Pulmonary artery endothelial cell (primary cell): ENCODE results near the gene SLFN12L. TPM values are rescaled to one million over a fixed set of nuclear protein-coding genes. Genes with fewer than 3 reads are reported as not detected.

ENCODE experiments used
- DNase-seq: peaks from one replicate; pipeline ENCODE4 v3.0.0-alpha.2; 2011; ENCODE audit warnings: low read depth, low spot score
- total RNA-seq: library from RNA; depleted of rRNA; stranded (reverse); fragments of >200 nt; gene quantifications from 2 replicates; pipeline ENCODE4 v1.2.3, GENCODE V29; 2014

Gene SLFN12L
- total RNA-seq, 1 donor from 2014 or later: 0.07 TPM

DNA sequence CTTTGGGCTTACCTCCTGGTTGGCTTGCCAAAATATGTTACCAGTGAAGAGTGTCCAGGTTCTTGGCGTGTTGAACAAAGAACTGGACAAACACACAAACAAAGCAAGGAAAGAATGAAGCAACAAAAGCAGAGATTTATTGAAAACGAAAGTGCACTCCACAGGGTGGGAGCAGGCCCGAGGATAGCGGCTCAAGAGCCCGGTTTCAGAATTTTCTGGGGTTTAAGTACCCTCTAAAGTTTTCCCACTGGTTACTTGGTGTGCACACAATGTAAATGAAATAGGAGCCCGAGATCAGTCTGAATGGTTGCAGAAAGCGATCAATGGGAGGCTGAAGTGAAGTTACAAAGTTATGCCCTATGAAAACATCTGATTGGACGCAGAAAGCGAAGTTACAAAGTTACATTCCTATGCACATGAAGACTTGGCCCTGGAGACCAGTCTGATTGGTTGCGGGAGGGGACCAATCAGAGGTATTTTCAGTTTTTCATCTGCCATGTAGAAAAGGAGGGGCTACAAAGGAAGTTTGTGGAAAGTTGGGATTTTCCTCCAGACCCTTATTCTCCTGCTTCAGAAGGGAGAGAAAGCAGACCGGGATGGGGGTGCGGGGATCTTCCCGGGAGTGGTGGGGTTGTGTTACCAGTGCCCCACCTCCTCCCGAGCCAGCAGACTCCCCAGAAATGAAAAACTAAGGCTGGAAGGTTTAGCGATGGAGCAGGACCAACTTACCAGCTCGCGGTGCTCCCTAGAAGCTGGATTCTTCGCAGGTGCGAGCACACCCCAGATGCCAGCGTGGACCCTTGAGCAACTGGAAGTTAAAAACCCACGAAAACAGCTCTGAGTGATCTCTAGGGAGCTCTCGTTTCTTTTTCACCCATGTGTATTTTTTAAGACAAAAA, 105.1 kb downstream of the SLFN12L start, which contains the start of gene SLFN12:
TSS of gene SLFN12 (minus strand) at position 325 of the 899 bp plus-strand sequence. CDS start 9,472 bp downstream, outside the sequence.
- peak; percentile 89 for DNase-seq

DNA sequence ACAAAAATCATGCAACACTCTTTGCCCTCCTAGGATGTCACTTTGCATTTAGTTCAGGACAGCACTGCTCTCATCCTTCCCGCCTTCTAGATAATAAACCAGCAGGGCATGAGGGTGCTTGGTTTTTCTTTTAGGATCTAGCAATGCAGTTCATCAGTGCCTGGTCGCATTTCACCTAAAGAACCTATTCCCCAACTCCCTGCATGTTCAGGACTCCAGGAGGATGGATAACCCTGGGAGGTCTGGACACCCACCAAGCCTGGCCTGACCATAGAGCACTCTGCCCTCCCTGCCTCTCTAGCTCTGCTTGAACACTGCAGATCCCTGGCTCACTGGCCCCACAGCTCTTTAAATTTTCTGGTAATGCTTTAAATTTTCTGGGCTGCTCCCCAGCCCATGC, 107.8 kb downstream of the SLFN12L start:
- no peak for DNase-seq

DNA sequence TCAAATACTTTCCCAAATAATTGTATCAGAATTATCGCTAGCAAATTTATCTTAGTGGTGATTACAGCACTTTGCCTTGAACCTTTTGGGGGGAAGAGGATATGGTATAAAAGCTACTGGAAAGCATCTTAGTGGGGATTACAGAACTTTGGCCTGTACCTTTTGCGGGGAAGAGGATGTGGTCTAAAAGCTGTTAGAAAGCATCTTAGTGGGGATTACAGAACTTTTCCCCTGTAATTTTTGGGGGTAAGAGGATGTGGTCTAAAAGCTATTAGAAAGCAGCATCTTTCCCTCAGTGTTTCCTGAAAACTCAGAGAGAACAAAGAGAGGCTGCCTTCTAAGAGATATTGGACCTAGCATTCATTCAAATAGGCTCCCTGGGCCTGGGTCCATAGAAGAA, 109.2 kb downstream of the SLFN12L start:
- no peak for DNase-seq

DNA sequence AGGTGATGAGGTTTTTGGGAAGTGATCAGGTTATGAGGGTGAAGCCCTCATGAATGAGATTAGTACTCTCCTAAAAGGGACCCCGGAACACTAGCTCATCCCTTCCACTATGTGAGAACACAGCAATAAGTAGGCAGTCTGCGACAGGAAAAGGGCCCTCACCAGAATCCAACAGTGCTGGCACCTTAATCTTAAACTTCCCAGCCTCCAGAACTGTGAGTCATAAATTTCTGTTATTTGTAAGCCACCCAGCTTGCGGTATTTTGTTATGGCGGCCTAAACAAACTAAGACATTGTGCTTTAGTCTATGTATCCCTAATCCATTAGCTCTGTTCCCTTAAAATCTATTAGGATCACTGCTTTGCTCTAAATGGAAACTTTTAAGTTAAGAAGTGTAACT, 113.7 kb downstream of the SLFN12L start:
- no peak for DNase-seq

Other genes starting within 250 kb of the SLFN12L start
- 98.6 and 225 TPM in 2 replicates for gene SLFN11, start 164.1 kb downstream of the SLFN12L start, total RNA-seq
- 30.6 and 50.1 TPM in 2 replicates for gene SLFN12, start 105.2 kb downstream of the SLFN12L start, total RNA-seq
- gene SLFN13, start 88.9 kb downstream of the SLFN12L start, total RNA-seq: 2.6 and 6.9 TPM in 2 replicates
- not detected in 2 replicates for gene SLFN14, start 23.1 kb upstream of the SLFN12L start, total RNA-seq
- gene PEX12, start 40.9 kb upstream of the SLFN12L start, total RNA-seq: 2.4 and 3.1 TPM in 2 replicates
- gene AP2B1, start 49.6 kb upstream of the SLFN12L start, total RNA-seq: 102 TPM in 2 replicates
- 0.20 and 0.49 TPM in 2 replicates for gene RASL10B, start 194.0 kb upstream of the SLFN12L start, total RNA-seq
- not detected in 2 replicates for gene GAS2L2, start 215.6 kb upstream of the SLFN12L start, total RNA-seq
- gene C17orf50, start 223.2 kb upstream of the SLFN12L start, total RNA-seq: not detected in 2 replicates